C4-2B (cell line): ENCODE data around the gene INMT.

Experiments used
- CTCF ChIP-seq: fragments of 450-650 bp; conservative IDR thresholded peaks from 2 replicates; pipeline ENCODE4 v1.5.1; 2017; ENCODE audit warnings: mild to moderate bottlenecking
- ZFX ChIP-seq: fragments of 450-650 bp; IDR thresholded peaks from 2 replicates; pipeline ENCODE4 v1.6.1; 2017

- TF ChIP-seq CTCF: no peak
- no peak for TF ChIP-seq ZFX
Observed at GRCh38 chr7:30778255-30779025, 26.5 kb downstream of the INMT start.
